ENCODE data around the gene TMEM151B.
A peak's percentile ranks its signal among the peaks of the same experiment; 100 is the strongest.

Gene TMEM151B

GRCh38 chr6:44249082-44249748, 21.0 kb upstream of the TMEM151B start:
- peak overlapping the region; percentile 100 for H3K4me3 Mint-ChIP-seq
- DNase-seq (ENCODE audit: low spot score in 2 of 2) (no peak), ATAC-seq (replicated peaks; ENCODE audit: extremely low read depth, poor library complexity, severe bottlenecking) (no peak)
- H3K4me1 Mint-ChIP-seq: peaks cover 69% of the 10 kb centered on the region
- H3K27ac Mint-ChIP-seq (ENCODE audit: low read depth): peak overlapping the region; percentile 100
- no peaks in the 10 kb centered on the region for H3K27me3 Mint-ChIP-seq
- no peaks in the 10 kb centered on the region for H3K9me3 Mint-ChIP-seq
- peaks cover 84% of the 10 kb centered on the region for H3K36me3 Mint-ChIP-seq (ENCODE audit: insufficient read depth)

- Mint-ChIP-seq H3K27me3 (no peaks in the 10 kb centered on the region), H3K27ac (ENCODE audit: low read depth) (peak overlapping the region; percentile 27), H3K9me3 (no peaks in the 10 kb centered on the region), H3K4me3 (peak overlapping the region; percentile 28), H3K4me1 (peaks cover 77% of the 10 kb centered on the region), H3K36me3 (ENCODE audit: insufficient read depth) (peaks cover 93% of the 10 kb centered on the region)
- DNase-seq (ENCODE audit: low spot score in 2 of 2): no peak
- ATAC-seq (replicated peaks; ENCODE audit: extremely low read depth, poor library complexity, severe bottlenecking): no peak
Measured at GRCh38 chr6:44250067-44250717, 20.1 kb upstream of the TMEM151B start.

DNA sequence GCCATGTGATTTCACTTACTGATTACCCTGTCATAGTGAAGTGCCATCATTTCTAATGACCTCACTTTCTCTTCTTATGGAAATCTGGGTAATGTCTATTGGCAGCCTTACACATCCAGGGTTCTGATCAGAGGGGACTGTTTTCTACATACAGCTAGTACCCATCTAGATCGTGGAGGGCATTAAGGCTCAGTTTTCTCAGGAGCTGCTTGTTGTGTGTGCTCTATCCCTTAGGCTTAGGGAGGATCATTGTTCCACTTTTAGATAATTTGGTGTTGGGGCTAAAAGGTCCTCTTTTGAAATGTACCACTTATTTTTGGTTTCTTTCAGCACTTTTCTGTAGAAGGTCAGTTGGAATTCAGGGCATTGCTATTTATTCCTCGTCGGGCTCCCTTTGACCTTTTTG, 19.5 kb upstream of the TMEM151B start:
- Mint-ChIP-seq H3K36me3 (ENCODE audit: insufficient read depth) (peaks cover 94% of the 10 kb centered on the region), H3K27ac (ENCODE audit: low read depth) (no peak overlapping the region), H3K4me1 (peaks cover 77% of the 10 kb centered on the region), H3K9me3 (no peaks in the 10 kb centered on the region), H3K4me3 (no peak overlapping the region), H3K27me3 (no peaks in the 10 kb centered on the region)
- no peak for ATAC-seq (replicated peaks; ENCODE audit: extremely low read depth, poor library complexity, severe bottlenecking)
- DNase-seq (ENCODE audit: low spot score in 2 of 2): no peak

DNA sequence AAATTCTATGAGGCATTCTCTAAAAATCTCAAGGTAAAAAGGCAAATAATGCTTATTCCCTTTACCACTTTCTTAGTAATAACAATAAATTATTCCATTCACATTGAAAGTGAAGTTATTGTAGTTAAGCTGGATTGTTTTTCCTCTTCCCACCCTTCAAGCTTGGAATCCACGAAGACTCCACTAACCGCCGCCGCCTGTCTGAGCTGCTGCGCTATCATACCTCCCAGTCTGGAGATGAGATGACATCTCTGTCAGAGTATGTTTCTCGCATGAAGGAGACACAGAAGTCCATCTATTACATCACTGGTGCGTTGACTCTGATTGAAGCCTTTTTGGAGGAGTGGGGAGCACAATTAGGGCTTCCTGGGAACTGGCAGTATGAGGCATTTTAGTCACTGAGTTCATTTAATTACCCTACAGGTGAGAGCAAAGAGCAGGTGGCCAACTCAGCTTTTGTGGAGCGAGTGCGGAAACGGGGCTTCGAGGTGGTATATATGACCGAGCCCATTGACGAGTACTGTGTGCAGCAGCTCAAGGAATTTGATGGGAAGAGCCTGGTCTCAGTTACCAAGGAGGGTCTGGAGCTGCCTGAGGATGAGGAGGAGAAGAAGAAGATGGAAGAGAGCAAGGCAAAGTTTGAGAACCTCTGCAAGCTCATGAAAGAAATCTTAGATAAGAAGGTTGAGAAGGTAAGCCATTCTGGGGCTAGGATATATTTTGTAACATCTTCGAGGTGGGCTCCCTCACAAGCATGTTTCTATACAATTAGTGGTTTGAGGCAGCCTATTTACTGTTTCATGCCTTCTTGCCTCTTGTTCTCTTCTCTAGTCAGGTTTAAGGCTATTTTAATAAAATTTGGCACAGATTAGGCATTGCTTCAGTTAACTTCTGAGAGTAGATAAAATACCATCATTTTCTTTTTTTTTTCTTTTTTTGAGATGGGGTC, 18.4 kb upstream of the TMEM151B start:
- H3K4me1 Mint-ChIP-seq: peaks cover 82% of the 10 kb centered on the region
- no peak overlapping the region for H3K4me3 Mint-ChIP-seq
- H3K27me3 Mint-ChIP-seq: no peaks in the 10 kb centered on the region
- H3K27ac Mint-ChIP-seq (ENCODE audit: low read depth): no peak overlapping the region
- DNase-seq (ENCODE audit: low spot score in 2 of 2) (no peak), ATAC-seq (replicated peaks; ENCODE audit: extremely low read depth, poor library complexity, severe bottlenecking) (no peak)
- no peaks in the 10 kb centered on the region for H3K9me3 Mint-ChIP-seq
- peaks cover 92% of the 10 kb centered on the region for H3K36me3 Mint-ChIP-seq (ENCODE audit: insufficient read depth)

DNA sequence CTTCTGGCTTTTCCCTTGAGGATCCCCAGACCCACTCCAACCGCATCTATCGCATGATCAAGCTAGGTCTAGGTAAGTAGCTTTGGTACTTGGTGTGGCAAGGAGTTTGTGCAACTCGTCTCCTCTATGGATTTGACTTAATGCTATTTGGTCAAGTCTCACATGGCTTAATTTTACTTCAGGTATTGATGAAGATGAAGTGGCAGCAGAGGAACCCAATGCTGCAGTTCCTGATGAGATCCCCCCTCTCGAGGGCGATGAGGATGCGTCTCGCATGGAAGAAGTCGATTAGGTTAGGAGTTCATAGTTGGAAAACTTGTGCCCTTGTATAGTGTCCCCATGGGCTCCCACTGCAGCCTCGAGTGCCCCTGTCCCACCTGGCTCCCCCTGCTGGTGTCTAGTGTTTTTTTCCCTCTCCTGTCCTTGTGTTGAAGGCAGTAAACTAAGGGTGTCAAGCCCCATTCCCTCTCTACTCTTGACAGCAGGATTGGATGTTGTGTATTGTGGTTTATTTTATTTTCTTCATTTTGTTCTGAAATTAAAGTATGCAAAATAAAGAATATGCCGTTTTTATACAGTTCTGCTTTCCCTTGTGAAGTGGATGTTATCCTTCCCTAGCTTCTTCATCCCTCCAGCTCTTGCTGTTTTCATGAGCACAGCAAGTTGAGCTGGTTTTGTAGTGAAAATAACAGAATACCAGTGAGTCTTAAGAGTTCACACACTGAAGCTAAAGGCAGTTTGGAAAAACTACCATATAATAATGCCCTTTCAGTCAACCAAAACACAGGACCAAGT, 16.7 kb upstream of the TMEM151B start:
- Mint-ChIP-seq H3K4me3 (peak overlapping the region; percentile 85), H3K9me3 (no peaks in the 10 kb centered on the region), H3K27ac (ENCODE audit: low read depth) (peak overlapping the region; percentile 80), H3K27me3 (no peaks in the 10 kb centered on the region), H3K4me1 (peaks cover 76% of the 10 kb centered on the region), H3K36me3 (ENCODE audit: insufficient read depth) (peaks cover 83% of the 10 kb centered on the region)
- ATAC-seq (replicated peaks; ENCODE audit: extremely low read depth, poor library complexity, severe bottlenecking) (peak; percentile 28), DNase-seq (ENCODE audit: low spot score in 2 of 2) (no peak)

GRCh38 chr6:44254191-44255104, 15.8 kb upstream of the TMEM151B start:
- H3K9me3 Mint-ChIP-seq: no peaks in the 10 kb centered on the region
- peaks cover 71% of the 10 kb centered on the region for H3K4me1 Mint-ChIP-seq
- H3K4me3 Mint-ChIP-seq: peak overlapping the region; percentile 85
- peak overlapping the region; percentile 80 for H3K27ac Mint-ChIP-seq (ENCODE audit: low read depth)
- H3K36me3 Mint-ChIP-seq (ENCODE audit: insufficient read depth): peaks cover 77% of the 10 kb centered on the region
- ATAC-seq (replicated peaks; ENCODE audit: extremely low read depth, poor library complexity, severe bottlenecking) (no peak), DNase-seq (ENCODE audit: low spot score in 2 of 2) (no peak)
- H3K27me3 Mint-ChIP-seq: no peaks in the 10 kb centered on the region

- peaks cover 66% of the 10 kb centered on the region for H3K4me1 Mint-ChIP-seq
- H3K27ac Mint-ChIP-seq (ENCODE audit: low read depth): peak overlapping the region; percentile 80
- DNase-seq (ENCODE audit: low spot score in 2 of 2) (no peak), ATAC-seq (replicated peaks; ENCODE audit: extremely low read depth, poor library complexity, severe bottlenecking) (no peak)
- H3K36me3 Mint-ChIP-seq (ENCODE audit: insufficient read depth): peaks cover 72% of the 10 kb centered on the region
- H3K4me3 Mint-ChIP-seq: peak overlapping the region; percentile 85
- H3K27me3 Mint-ChIP-seq: no peaks in the 10 kb centered on the region
- no peaks in the 10 kb centered on the region for H3K9me3 Mint-ChIP-seq
Measured at GRCh38 chr6:44255105-44255808, 15.0 kb upstream of the TMEM151B start.

- H3K36me3 Mint-ChIP-seq (ENCODE audit: insufficient read depth): peaks cover 69% of the 10 kb centered on the region
- no peak for DNase-seq (ENCODE audit: low spot score in 2 of 2)
- H3K4me3 Mint-ChIP-seq: peak overlapping the region; percentile 85
- peaks cover 64% of the 10 kb centered on the region for H3K4me1 Mint-ChIP-seq
- no peaks in the 10 kb centered on the region for H3K9me3 Mint-ChIP-seq
- peak; percentile 8 for ATAC-seq (replicated peaks; ENCODE audit: extremely low read depth, poor library complexity, severe bottlenecking)
- no peaks in the 10 kb centered on the region for H3K27me3 Mint-ChIP-seq
- H3K27ac Mint-ChIP-seq (ENCODE audit: low read depth): peak overlapping the region; percentile 80
Measured at GRCh38 chr6:44255871-44256774, 14.1 kb upstream of the TMEM151B start.

- Mint-ChIP-seq H3K36me3 (ENCODE audit: insufficient read depth) (peaks cover 65% of the 10 kb centered on the region), H3K27ac (ENCODE audit: low read depth) (peak overlapping the region; percentile 80), H3K4me1 (peaks cover 64% of the 10 kb centered on the region), H3K27me3 (no peaks in the 10 kb centered on the region), H3K9me3 (no peaks in the 10 kb centered on the region), H3K4me3 (peak overlapping the region; percentile 85)
- DNase-seq (ENCODE audit: low spot score in 2 of 2): no peak
- peak; percentile 12 for ATAC-seq (replicated peaks; ENCODE audit: extremely low read depth, poor library complexity, severe bottlenecking)
Measured at GRCh38 chr6:44256775-44257024, 13.6 kb upstream of the TMEM151B start.

GRCh38 chr6:44257025-44257752, 13.1 kb upstream of the TMEM151B start, which contains the start of gene SLC35B2:
TSS of gene SLC35B2 (minus strand) at chr6:44257528. CDS start at chr6:44257410, 118 bp downstream.
- H3K36me3 Mint-ChIP-seq (ENCODE audit: insufficient read depth): peaks cover 64% of the 10 kb centered on the region
- H3K27ac Mint-ChIP-seq (ENCODE audit: low read depth): peak within 1 kb of the TSS; percentile 80
- H3K4me1 Mint-ChIP-seq: peaks cover 61% of the 10 kb centered on the region
- peak within 1 kb of the TSS; percentile 85 for H3K4me3 Mint-ChIP-seq
- peak; percentile 76 for ATAC-seq (replicated peaks; ENCODE audit: extremely low read depth, poor library complexity, severe bottlenecking)
- H3K27me3 Mint-ChIP-seq: no peaks in the 10 kb centered on the region
- peak; percentile 46 to 50 for DNase-seq (ENCODE audit: low spot score in 2 of 2)
- no peaks in the 10 kb centered on the region for H3K9me3 Mint-ChIP-seq
